ENCODE measurements around the gene TSPAN15. TPM values are rescaled to one million over a fixed set of nuclear protein-coding genes. Genes with fewer than 3 reads are reported as not detected.
A peak's percentile ranks its signal among the peaks of the same experiment; 100 is the strongest.

The TSPAN15 gene
- total RNA-seq, 1 experiment from 2014 or later: 212 TPM

DNA sequence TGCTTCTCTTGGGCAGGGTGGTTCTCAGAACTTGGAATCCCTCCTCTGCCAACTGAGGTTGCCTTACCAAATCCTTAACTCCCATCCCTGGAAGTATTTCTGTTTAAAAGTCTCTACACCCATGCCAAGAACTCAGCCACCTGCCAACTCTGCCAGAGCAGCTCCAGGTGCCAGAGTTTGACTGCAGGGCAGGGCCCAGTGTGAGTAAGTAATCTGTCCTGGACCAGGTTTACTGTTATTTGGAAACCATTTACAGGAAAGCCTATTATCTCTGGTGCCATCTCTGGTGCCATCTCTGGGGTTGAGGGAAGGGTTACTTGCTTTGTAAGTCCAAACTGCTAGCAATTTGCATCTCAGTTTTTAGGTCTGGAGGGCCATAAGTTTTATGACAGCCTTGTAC lies 2.5 kb downstream of the TSPAN15 start:
- peaks cover 75% of the 10 kb centered on the region for H3K79me2 ChIP-seq (ENCODE audit: low read length)
- H3K9me3 ChIP-seq (ENCODE audit: low read length): no peaks in the 10 kb centered on the region
- H4K20me1 ChIP-seq (ENCODE audit: low read length): no peaks in the 10 kb centered on the region
- ATAC-seq (peak; percentile 5), DNase-seq (peak; percentile 75)
- POLR2A ChIA-PET (ENCODE audit: unreplicated experiment): interaction anchor here (0.5 to 0.6 kb wide), 2 partner anchors 9 to 15 kb away, joined by 3 read pairs; no protein-coding TSS in a partner anchor
- no peak overlapping the region for H2AFZ ChIP-seq (ENCODE audit: low read length)
- peak overlapping the region; percentile 80 for H3K4me3 ChIP-seq (ENCODE audit: low read length)
- no peaks in the 10 kb centered on the region for H3K9me2 ChIP-seq (replicated peaks; ENCODE audit: low read length)
- intact Hi-C loops (cut with micrococcal nuclease): no loop called here
- CTCF ChIA-PET: interaction anchor here (0.5 kb wide), 1 partner anchor 15 kb away, joined by 6 read pairs; no protein-coding TSS in a partner anchor
- H3K27me3 ChIP-seq (ENCODE audit: low read length): no peaks in the 10 kb centered on the region
- TF ChIP-seq EZH2phosphoT487 (IDR thresholded peaks at IDR 0.05; ENCODE audit: borderline replicate concordance, low read length): no peak
- peaks cover 15% of the 10 kb centered on the region for H3F3A ChIP-seq (ENCODE audit: low read length, unreplicated experiment)
- BruUV-seq (replicated peaks): no TSS peak
- peaks cover 20% of the 10 kb centered on the region for H3K36me3 ChIP-seq (ENCODE audit: low read depth, low read length)
- H3K9ac ChIP-seq (ENCODE audit: low read length): no peak overlapping the region
- H3K4me2 ChIP-seq (ENCODE audit: low read length): peak overlapping the region; percentile 91
- peaks cover 87% of the 10 kb centered on the region for H3K4me1 ChIP-seq (ENCODE audit: insufficient read depth, low read length)
- H3K27ac ChIP-seq (ENCODE audit: low read length): peak overlapping the region; percentile 7

DNA sequence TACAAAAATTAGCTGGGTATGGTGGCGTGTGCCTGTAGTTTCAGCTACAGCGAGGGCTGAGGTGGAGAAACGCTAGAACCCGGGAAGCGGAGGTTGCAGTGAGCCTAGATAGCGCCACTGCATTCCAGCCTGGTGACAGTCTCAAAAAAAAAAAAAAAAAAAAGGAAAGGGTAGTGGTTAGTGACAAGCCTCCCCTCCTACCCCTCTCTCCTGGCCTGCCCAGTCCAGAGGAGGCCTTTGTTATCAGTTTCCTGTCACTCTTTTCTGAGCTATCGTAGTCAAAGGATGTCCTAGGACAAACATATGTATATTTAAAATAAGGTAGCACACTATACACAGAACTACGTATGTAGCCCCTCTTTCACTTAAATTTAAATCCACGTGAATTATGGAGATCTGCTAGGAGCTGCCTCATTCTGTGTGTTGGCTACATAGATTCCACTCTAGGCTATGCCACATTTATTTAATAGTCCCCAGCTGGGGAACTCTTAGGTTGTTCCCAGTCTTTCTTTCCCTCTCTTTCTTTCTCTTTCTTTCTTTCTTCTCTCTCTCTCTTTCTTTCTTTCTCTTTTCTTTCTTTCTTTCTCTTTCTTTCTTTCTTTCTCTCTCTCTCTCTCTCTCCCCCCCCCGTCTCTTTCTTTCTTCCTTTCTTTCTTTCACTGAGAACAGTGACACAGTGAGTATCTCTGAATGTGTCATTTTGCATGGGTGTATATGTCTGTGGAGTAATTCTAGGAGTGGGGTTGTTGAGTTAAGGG lies 3.9 kb downstream of the TSPAN15 start:
- Histone ChIP-seq H3K79me2 (ENCODE audit: low read length) (peaks cover 89% of the 10 kb centered on the region), H3K4me2 (ENCODE audit: low read length) (no peak overlapping the region), H3K4me3 (ENCODE audit: low read length) (no peak overlapping the region), H3K36me3 (ENCODE audit: low read depth, low read length) (peaks cover 23% of the 10 kb centered on the region), H3K9me3 (ENCODE audit: low read length) (no peaks in the 10 kb centered on the region), H3K27ac (ENCODE audit: low read length) (no peak overlapping the region), H3K9me2 (replicated peaks; ENCODE audit: low read length) (no peaks in the 10 kb centered on the region), H3K27me3 (ENCODE audit: low read length) (no peaks in the 10 kb centered on the region), H4K20me1 (ENCODE audit: low read length) (no peaks in the 10 kb centered on the region), H3K9ac (ENCODE audit: low read length) (no peak overlapping the region), H3K4me1 (ENCODE audit: insufficient read depth, low read length) (peaks cover 87% of the 10 kb centered on the region), H2AFZ (ENCODE audit: low read length) (no peak overlapping the region), H3F3A (ENCODE audit: low read length, unreplicated experiment) (peaks cover 15% of the 10 kb centered on the region)
- ChIA-PET CTCF (no interaction called here), POLR2A (ENCODE audit: unreplicated experiment) (interaction anchor here (0.5 kb wide), 1 partner anchor 14 kb away, joined by 10 read pairs; no protein-coding TSS in a partner anchor)
- intact Hi-C loops (cut with micrococcal nuclease): no loop called here
- no peak for DNase-seq
- TF ChIP-seq EZH2phosphoT487 (IDR thresholded peaks at IDR 0.05; ENCODE audit: borderline replicate concordance, low read length) (no peak), EZH2 (IDR thresholded peaks at IDR 0.05; ENCODE audit: low read length, unreplicated experiment) (no peak)
- TF ChIP-seq, protein P1, sequence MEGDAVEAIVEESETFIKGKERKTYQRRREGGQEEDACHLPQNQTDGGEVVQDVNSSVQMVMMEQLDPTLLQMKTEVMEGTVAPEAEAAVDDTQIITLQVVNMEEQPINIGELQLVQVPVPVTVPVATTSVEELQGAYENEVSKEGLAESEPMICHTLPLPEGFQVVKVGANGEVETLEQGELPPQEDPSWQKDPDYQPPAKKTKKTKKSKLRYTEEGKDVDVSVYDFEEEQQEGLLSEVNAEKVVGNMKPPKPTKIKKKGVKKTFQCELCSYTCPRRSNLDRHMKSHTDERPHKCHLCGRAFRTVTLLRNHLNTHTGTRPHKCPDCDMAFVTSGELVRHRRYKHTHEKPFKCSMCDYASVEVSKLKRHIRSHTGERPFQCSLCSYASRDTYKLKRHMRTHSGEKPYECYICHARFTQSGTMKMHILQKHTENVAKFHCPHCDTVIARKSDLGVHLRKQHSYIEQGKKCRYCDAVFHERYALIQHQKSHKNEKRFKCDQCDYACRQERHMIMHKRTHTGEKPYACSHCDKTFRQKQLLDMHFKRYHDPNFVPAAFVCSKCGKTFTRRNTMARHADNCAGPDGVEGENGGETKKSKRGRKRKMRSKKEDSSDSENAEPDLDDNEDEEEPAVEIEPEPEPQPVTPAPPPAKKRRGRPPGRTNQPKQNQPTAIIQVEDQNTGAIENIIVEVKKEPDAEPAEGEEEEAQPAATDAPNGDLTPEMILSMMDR (conservative IDR thresholded peaks at IDR 0.05; ENCODE audit: low read depth, low read length): no peak
- ATAC-seq: no peak
- BruUV-seq (replicated peaks): no TSS peak

DNA sequence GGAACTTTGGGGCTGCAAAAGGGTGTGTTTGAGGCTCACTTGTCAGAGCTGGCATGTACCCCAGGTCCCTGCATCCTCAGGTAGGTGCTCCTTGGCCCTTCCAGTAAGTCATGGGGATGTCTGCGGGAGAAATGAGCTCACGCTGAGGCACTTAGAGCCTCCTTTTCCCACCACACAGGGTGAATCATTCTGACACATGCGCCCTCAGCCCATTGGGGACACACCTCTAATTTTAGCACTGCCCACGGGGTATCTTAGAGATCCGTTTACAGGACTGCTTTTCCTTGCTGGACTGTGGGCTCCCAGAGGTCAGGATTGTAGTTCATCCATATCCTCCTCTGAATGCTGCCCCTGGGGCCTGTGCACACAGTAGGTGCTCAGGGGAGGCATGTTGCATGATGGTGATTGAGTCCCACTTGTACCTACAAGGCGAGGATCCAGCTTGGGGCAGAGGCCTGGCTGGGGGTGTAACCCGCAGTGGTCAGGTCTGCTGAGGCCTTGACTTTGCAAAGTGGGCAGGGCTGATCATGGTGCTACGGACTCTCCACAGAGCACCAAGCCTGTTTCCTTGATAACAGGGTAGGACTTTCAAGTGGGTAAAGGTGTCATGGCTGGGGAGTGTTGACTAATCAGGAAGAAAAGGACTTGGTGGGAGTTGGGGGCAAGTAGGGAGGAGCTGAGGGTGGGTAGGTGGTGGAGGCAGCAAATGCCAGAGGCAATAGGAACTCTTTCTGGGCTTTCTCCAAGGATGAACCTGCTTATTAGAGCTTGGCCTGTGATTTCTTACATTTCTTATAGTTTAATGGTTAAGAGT lies 5.8 kb downstream of the TSPAN15 start:
- H3K4me3 ChIP-seq (ENCODE audit: low read length): no peak overlapping the region
- ATAC-seq (peak; percentile 11), DNase-seq (peak; percentile 82)
- peaks cover 15% of the 10 kb centered on the region for H3F3A ChIP-seq (ENCODE audit: low read length, unreplicated experiment)
- peaks cover 96% of the 10 kb centered on the region for H3K79me2 ChIP-seq (ENCODE audit: low read length)
- peak overlapping the region; percentile 77 for H3K27ac ChIP-seq (ENCODE audit: low read length)
- POLR2A ChIA-PET (ENCODE audit: unreplicated experiment): interaction anchor here (0.8 kb wide), 1 partner anchor 10 kb away, joined by 3 read pairs; no protein-coding TSS in a partner anchor
- CTCF ChIA-PET: interaction anchor here (0.6 to 0.9 kb wide), 2 partner anchors 11 to 49 kb away, joined by 3 to 4 read pairs; no protein-coding TSS in a partner anchor
- no peaks in the 10 kb centered on the region for H3K9me2 ChIP-seq (replicated peaks; ENCODE audit: low read length)
- no TSS peak for BruUV-seq (replicated peaks)
- peaks cover 28% of the 10 kb centered on the region for H3K36me3 ChIP-seq (ENCODE audit: low read depth, low read length)
- intact Hi-C loops (cut with micrococcal nuclease): no loop called here
- H3K9me3 ChIP-seq (ENCODE audit: low read length): no peaks in the 10 kb centered on the region
- no peak for TF ChIP-seq EZH2phosphoT487 (IDR thresholded peaks at IDR 0.05; ENCODE audit: borderline replicate concordance, low read length)
- no peaks in the 10 kb centered on the region for H3K27me3 ChIP-seq (ENCODE audit: low read length)
- H2AFZ ChIP-seq (ENCODE audit: low read length): no peak overlapping the region
- peaks cover 78% of the 10 kb centered on the region for H3K4me1 ChIP-seq (ENCODE audit: insufficient read depth, low read length)
- H3K4me2 ChIP-seq (ENCODE audit: low read length): peak overlapping the region; percentile 72
- no peaks in the 10 kb centered on the region for H4K20me1 ChIP-seq (ENCODE audit: low read length)
- H3K9ac ChIP-seq (ENCODE audit: low read length): peak overlapping the region; percentile 16; the same call in 1 of the 2 replicates

Measured in PC-3 (cell line).